GM12892 (cell line): ENCODE results near the gene HOXC6.

Experiments
- POLR2A ChIP-seq: IDR thresholded peaks from 2 replicates; pipeline ENCODE4 v1.6.1; 2011; ENCODE audit warnings: low read depth, low read length, control low read depth
- POLR2AphosphoS5 ChIP-seq: IDR thresholded peaks from 2 replicates; pipeline ENCODE4 v1.6.1; 2011; ENCODE audit warnings: low read depth, low read length, control low read depth
- TAF1 ChIP-seq: IDR thresholded peaks from 2 replicates; pipeline ENCODE4 v1.6.1; 2011; ENCODE audit warnings: low read depth, mild to moderate bottlenecking, control low read depth, low read length, borderline replicate concordance

- TF ChIP-seq POLR2A (no peak), TAF1 (no peak), POLR2AphosphoS5 (no peak)
These were observed 32.9 kb downstream of the HOXC6 start for GRCh38 chr12:54060975-54061778.
